ENCODE data around the gene MACROH2A1.

The MACROH2A1 gene

GRCh38 chr5:135289651-135290050, 109.4 kb downstream of the MACROH2A1 start:
- DNase-seq (ENCODE audit: low read depth in 1 of 2, low spot score in 1 of 2), result no peak

GRCh38 chr5:135287551-135287950, 111.5 kb downstream of the MACROH2A1 start:
- DNase-seq (ENCODE audit: low read depth in 1 of 2, low spot score in 1 of 2), result no peak
